Sigmoid colon (tissue), 7 donors: ENCODE measurements around the gene ELMO1. TPM values are rescaled to one million over a fixed set of nuclear protein-coding genes. Genes with fewer than 3 reads are reported as not detected.

Source experiments
- DNase-seq: peaks from one replicate; pipeline ENCODE4 v3.0.0-alpha.2; 2019
- H3K27ac ChIP-seq, 4 donors: fragments of 200-600 bp; sonication (generic); one replicate each; pipeline ENCODE4 v1.5.1; 2016 to 2019; ENCODE audit warnings: mild to moderate bottlenecking in 1 of 4
- H3K27me3 ChIP-seq, 3 donors: fragments of 200-600 bp; sonication (generic); one replicate each; pipeline ENCODE4 v1.5.1; 2019; ENCODE audit warnings: mild to moderate bottlenecking in 1 of 3
- H3K36me3 ChIP-seq, 4 donors: fragments of 200-600 bp; sonication (generic); one replicate each; pipeline ENCODE4 v1.5.1; 2016 to 2019
- H3K4me1 ChIP-seq, 4 donors: fragments of 200-600 bp; sonication (generic); one replicate each; pipeline ENCODE4 v1.5.1; 2017 to 2019
- H3K4me3 ChIP-seq, 4 donors: fragments of 200-600 bp; sonication (generic); one replicate each; pipeline ENCODE4 v1.5.1; 2017 to 2019; ENCODE audit warnings: mild to moderate bottlenecking in 2 of 4, moderate library complexity in 1 of 4
- H3K9me3 ChIP-seq, 4 donors: fragments of 200-600 bp in 3 of 4; sonication (generic) in 3 of 4; one replicate each; pipeline versions ENCODE4 v1.5.1 to v1.6.1; 2013 to 2019
- EP300 ChIP-seq, 4 donors: sonication (generic); formaldehyde crosslinking; IDR thresholded peaks; one replicate each; pipeline ENCODE4 v1.6.1; 2017; ENCODE audit warnings: antibody characterized with exemption in 4 of 4
- POLR2A ChIP-seq, 2 donors: fragments of 450-650 bp; IDR thresholded peaks; one replicate each; pipeline ENCODE4 v1.6.1; 2016; ENCODE audit warnings: antibody characterized with exemption in 2 of 2, mild to moderate bottlenecking in 2 of 2, moderate library complexity in 2 of 2
- POLR2AphosphoS5 ChIP-seq, 4 donors: sonication (generic); formaldehyde crosslinking; IDR thresholded peaks; one replicate each; pipeline ENCODE4 v1.6.1; 2017; ENCODE audit warnings: antibody characterized with exemption in 4 of 4
- WGBS, 2 donors: extraction: QIAGEN DNeasy Blood & Tissue Kit; methylation state at CpG; one replicate each; pipeline ENCODE4 v1.1.7; 2013; 5-methylcytosine and 5-hydroxymethylcytosine counted together
- intact Hi-C: fragments of 100-400 bp; cut with DNase I; formaldehyde crosslinking; loops from one replicate; pipeline ENCODE4 v1.15.1; 2023
- polyA plus RNA-seq, 3 donors: library from polyadenylated mRNA; stranded (reverse); fragments of 200-250 nt; gene quantifications; one replicate each; pipeline ENCODE4 v1.2.3, GENCODE V29; 2013
- total RNA-seq, 4 donors: library from RNA; depleted of rRNA; stranded (reverse); fragments of >200 nt; gene quantifications; one replicate each; pipeline ENCODE4 v1.1.0, GENCODE V29; 2016
- TF ChIP-seq, protein P1 (sequence below), 4 experiments: fragments of 450-650 bp in 3 of 4; fragments of 200-600 bp in 1 of 4; IDR thresholded peaks; one replicate each; pipeline ENCODE4 v1.5.1; 2016 to 2019; ENCODE audit warnings: antibody characterized with exemption in 4 of 4, mild to moderate bottlenecking in 3 of 4, moderate library complexity in 2 of 4
- donor health status: healthy with polysubstance abuse.
- donor health status: Bipolar disorder and iron deficiency.
- donor health status: healthy.

ELMO1 gene
- total and polyA plus RNA-seq, 7 donors = 2.3 to 63.1 (median 33.9) TPM

DNA sequence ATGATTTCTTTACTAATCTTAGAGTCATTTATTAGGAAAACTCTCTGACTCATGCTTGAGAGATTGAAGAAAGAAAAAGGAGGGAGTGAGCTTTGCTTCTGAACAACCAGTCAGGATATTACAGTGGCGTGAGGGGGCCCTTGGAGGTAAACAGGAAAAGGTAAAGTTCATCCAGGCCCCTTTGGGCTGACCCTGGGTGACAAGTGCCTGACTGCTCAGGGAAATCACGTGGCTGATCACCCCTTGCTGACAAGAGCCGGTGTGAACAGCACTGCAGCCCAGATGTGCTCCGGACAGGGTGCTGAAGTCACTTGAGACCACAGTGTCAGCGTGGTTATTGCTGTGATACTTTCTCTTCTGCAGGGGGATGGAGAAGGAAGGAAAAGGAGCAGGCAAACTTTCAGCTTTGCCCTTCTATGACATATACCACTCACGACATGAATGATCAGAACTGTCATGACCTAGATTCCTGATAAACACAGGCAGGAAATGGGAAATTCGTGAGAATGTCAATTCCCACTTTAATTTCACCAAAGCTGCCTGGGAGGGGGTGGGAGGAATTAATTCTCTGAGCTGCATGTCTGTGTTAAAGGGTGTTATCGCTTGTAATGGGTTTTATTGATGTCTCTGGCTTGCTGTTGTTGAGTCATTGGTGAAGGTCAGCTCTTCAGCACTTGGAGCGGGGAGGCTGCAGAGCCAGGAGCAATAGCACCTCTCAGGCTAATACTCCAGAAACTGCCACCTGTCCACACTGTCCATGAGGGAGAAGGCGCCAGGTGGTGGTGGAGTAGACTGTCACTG, 584.6 kb downstream of the ELMO1 start:
- intact Hi-C loops = no loop called here
- H3K27ac ChIP-seq = no peak overlapping the region

GRCh38 chr7:36862771-36863261, 585.8 kb downstream of the ELMO1 start:
- intact Hi-C loops = no loop called here
- H3K27me3 ChIP-seq = no peaks in the 10 kb centered on the region
- TF ChIP-seq POLR2A (IDR thresholded peaks at IDR 0.05) = no peak
- TF ChIP-seq POLR2AphosphoS5 (IDR thresholded peaks at IDR 0.05) = no peak
- no peak for TF ChIP-seq EP300 (IDR thresholded peaks at IDR 0.05)
- TF ChIP-seq, protein P1, sequence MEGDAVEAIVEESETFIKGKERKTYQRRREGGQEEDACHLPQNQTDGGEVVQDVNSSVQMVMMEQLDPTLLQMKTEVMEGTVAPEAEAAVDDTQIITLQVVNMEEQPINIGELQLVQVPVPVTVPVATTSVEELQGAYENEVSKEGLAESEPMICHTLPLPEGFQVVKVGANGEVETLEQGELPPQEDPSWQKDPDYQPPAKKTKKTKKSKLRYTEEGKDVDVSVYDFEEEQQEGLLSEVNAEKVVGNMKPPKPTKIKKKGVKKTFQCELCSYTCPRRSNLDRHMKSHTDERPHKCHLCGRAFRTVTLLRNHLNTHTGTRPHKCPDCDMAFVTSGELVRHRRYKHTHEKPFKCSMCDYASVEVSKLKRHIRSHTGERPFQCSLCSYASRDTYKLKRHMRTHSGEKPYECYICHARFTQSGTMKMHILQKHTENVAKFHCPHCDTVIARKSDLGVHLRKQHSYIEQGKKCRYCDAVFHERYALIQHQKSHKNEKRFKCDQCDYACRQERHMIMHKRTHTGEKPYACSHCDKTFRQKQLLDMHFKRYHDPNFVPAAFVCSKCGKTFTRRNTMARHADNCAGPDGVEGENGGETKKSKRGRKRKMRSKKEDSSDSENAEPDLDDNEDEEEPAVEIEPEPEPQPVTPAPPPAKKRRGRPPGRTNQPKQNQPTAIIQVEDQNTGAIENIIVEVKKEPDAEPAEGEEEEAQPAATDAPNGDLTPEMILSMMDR (IDR thresholded peaks at IDR 0.05) = no peak
- H3K4me3 ChIP-seq = no peak overlapping the region
- H3K27ac ChIP-seq = no peak overlapping the region
- no peaks in the 10 kb centered on the region for H3K9me3 ChIP-seq
- H3K36me3 ChIP-seq = no peaks in the 10 kb centered on the region
- no peaks in the 10 kb centered on the region for H3K4me1 ChIP-seq
- 83 to 93% methylated on average over 4 of the region's 4 CpGs for whole genome bisulfite sequencing, 2 donors
- no peak for DNase-seq

More for the DNA sequence above, 584.6 kb downstream of the ELMO1 start:
- Histone ChIP-seq H3K4me1 (no peaks in the 10 kb centered on the region), H3K36me3 (no peaks in the 10 kb centered on the region), H3K4me3 (no peak overlapping the region), H3K9me3 (no peaks in the 10 kb centered on the region), H3K27me3 (no peaks in the 10 kb centered on the region)
- TF ChIP-seq POLR2AphosphoS5 (IDR thresholded peaks at IDR 0.05) (no peak), POLR2A (IDR thresholded peaks at IDR 0.05) (no peak), EP300 (IDR thresholded peaks at IDR 0.05) (no peak)
- TF ChIP-seq, protein P1 (IDR thresholded peaks at IDR 0.05) = no peak
- WGBS, 2 donors = 71 to 82% methylated on average over 10 of the region's 10 CpGs
- DNase-seq = no peak

- TF ChIP-seq POLR2A (IDR thresholded peaks at IDR 0.05) (no peak), POLR2AphosphoS5 (IDR thresholded peaks at IDR 0.05) (no peak), EP300 (IDR thresholded peaks at IDR 0.05) (no peak)
- TF ChIP-seq, protein P1 (IDR thresholded peaks at IDR 0.05) = no peak
- H3K27me3 ChIP-seq = no peaks in the 10 kb centered on the region
- no peak overlapping the region for H3K4me3 ChIP-seq
- H3K4me1 ChIP-seq = no peaks in the 10 kb centered on the region
- no peaks in the 10 kb centered on the region for H3K36me3 ChIP-seq
- DNase-seq = no peak
- WGBS, 2 donors = 95 to 99% methylated on average over 11 of the region's 11 CpGs
- no peaks in the 10 kb centered on the region for H3K9me3 ChIP-seq
- intact Hi-C loops = no loop called here
- no peak overlapping the region for H3K27ac ChIP-seq
These were observed 587.0 kb downstream of the ELMO1 start for GRCh38 chr7:36861656-36862055.

GRCh38 chr7:36860681-36861080, 588.0 kb downstream of the ELMO1 start:
- TF ChIP-seq, protein P1 (IDR thresholded peaks at IDR 0.05) = no peak
- TF ChIP-seq POLR2A (IDR thresholded peaks at IDR 0.05) = no peak
- no peak for TF ChIP-seq EP300 (IDR thresholded peaks at IDR 0.05)
- TF ChIP-seq POLR2AphosphoS5 (IDR thresholded peaks at IDR 0.05) = no peak
- Histone ChIP-seq H3K27me3 (no peaks in the 10 kb centered on the region), H3K36me3 (no peaks in the 10 kb centered on the region), H3K9me3 (no peaks in the 10 kb centered on the region), H3K4me3 (no peak overlapping the region), H3K27ac (no peak overlapping the region), H3K4me1 (no peaks in the 10 kb centered on the region)
- intact Hi-C loops = no loop called here
- 85 to 97% methylated on average over 2 of the region's 2 CpGs for WGBS, 2 donors
- no peak for DNase-seq
